Measurements from ENCODE around the gene ATP9A. TPM values are rescaled to one million over a fixed set of nuclear protein-coding genes. Genes with fewer than 3 reads are reported as not detected.

Gene ATP9A
- total and polyA plus RNA-seq, 2 of the 8 experiments (the other 6 are each of a cell fraction or from before 2014, with no cell fraction given), result 5.0 to 6.4 TPM

- Histone ChIP-seq H4K8ac (ENCODE audit: extremely low read depth, insufficient read depth, low read length) (no peak overlapping the region), H3K4me3 (ENCODE audit: extremely low read depth in 1 of 4, insufficient read depth in 2 of 4, low read depth in 3 of 4, low read length in 4 of 4) (no peak overlapping the region), H3K9ac (replicated peaks in 1 of 4; ENCODE audit: extremely low read depth in 1 of 4, low read depth in 3 of 4, low read length in 3 of 4) (no peak overlapping the region), H2BK12ac (ENCODE audit: low read depth, low read length) (no peak overlapping the region), H3K9me3 (ENCODE audit: insufficient read depth in 2 of 2, low read depth in 1 of 2, low read length in 1 of 2) (no peaks in the 10 kb centered on the region), H2BK5ac (ENCODE audit: low read depth, low read length) (no peak overlapping the region), H4K5ac (ENCODE audit: insufficient read length, low read depth, low read length) (no peak overlapping the region), H4K20me1 (replicated peaks in 1 of 2; ENCODE audit: control insufficient read depth in 1 of 2, insufficient read depth in 2 of 2, low read length in 2 of 2) (no peaks in the 10 kb centered on the region), H4K91ac (replicated peaks; ENCODE audit: insufficient read length, low read length) (no peak overlapping the region), H2BK120ac (replicated peaks; ENCODE audit: low read depth, low read length) (no peak overlapping the region), H3K4me1 (replicated peaks in 1 of 4; ENCODE audit: control insufficient read depth in 3 of 4, insufficient read depth in 4 of 4, low read length in 3 of 4) (no peaks in the 10 kb centered on the region), H3K56ac (replicated peaks; ENCODE audit: insufficient read length, low read depth, low read length) (no peak overlapping the region), H2BK15ac (ENCODE audit: low read length) (no peak overlapping the region), H3K79me2 (ENCODE audit: control insufficient read depth in 1 of 2, insufficient read depth in 2 of 2, low read length in 2 of 2) (no peaks in the 10 kb centered on the region), H3K36me3 (ENCODE audit: control insufficient read depth in 2 of 4, insufficient read depth in 4 of 4, low read length in 3 of 4) (no peaks in the 10 kb centered on the region), H3K14ac (ENCODE audit: insufficient read length) (no peak overlapping the region), H3K27me3 (replicated peaks in 1 of 4; ENCODE audit: control insufficient read depth in 3 of 4, extremely low read depth in 1 of 4, insufficient read depth in 3 of 4, low read length in 3 of 4) (no peaks in the 10 kb centered on the region; a peak in 2 of 7 replicates), H2AK5ac (ENCODE audit: low read depth, low read length) (no peak overlapping the region), H2BK20ac (ENCODE audit: low read length) (no peak overlapping the region), H3K4ac (replicated peaks; ENCODE audit: insufficient read length, low read depth, low read length) (no peak overlapping the region), H2AFZ (ENCODE audit: low read length) (no peak overlapping the region), H3K18ac (ENCODE audit: extremely low read depth, low read length) (no peak overlapping the region), H3K23ac (ENCODE audit: insufficient read length) (no peak overlapping the region), H3K79me1 (ENCODE audit: low read depth, low read length) (no peaks in the 10 kb centered on the region), H3K27ac (ENCODE audit: low read depth, low read length) (no peak overlapping the region), H3K23me2 (ENCODE audit: low read depth, low read length) (no peaks in the 10 kb centered on the region; the same call in 1 of the 2 replicates), H3K4me2 (ENCODE audit: insufficient read depth in 1 of 2, low read depth in 2 of 2, low read length in 2 of 2) (no peak overlapping the region)
- no peak for DNase-seq (ENCODE audit: low read depth in 1 of 2, low spot score in 2 of 2)
- POLR2A ChIA-PET (ENCODE audit: partially characterized antibody), result no interaction called here
- FAIRE-seq, result no peak
- no peak for TF ChIP-seq RFX5 (IDR thresholded peaks at IDR 0.05; ENCODE audit: borderline replicate concordance, low read depth, low read length)
- TF ChIP-seq TBP (IDR thresholded peaks at IDR 0.05; ENCODE audit: low read depth, low read length), result no peak
- TF ChIP-seq CEBPB (IDR thresholded peaks at IDR 0.05; ENCODE audit: low read depth, low read length), result no peak
- TF ChIP-seq SUZ12 (IDR thresholded peaks at IDR 0.05; ENCODE audit: low read length), result no peak
- no peak for TF ChIP-seq POU5F1 (IDR thresholded peaks at IDR 0.05; ENCODE audit: low read depth, low read length)
- TF ChIP-seq POLR2AphosphoS5 (IDR thresholded peaks at IDR 0.05; ENCODE audit: low read depth, low read length), result no peak
- TF ChIP-seq EZH2 (IDR thresholded peaks at IDR 0.05; ENCODE audit: low read depth, low read length, severe bottlenecking), result no peak
- CTCF ChIA-PET (ENCODE audit: partially characterized antibody), result interaction anchor here (1.3 kb wide), 1 partner anchor 13 kb away, joined by 4 read pairs; no protein-coding TSS in a partner anchor
Observed at GRCh38 chr20:51581571-51581970, 186.6 kb downstream of the ATP9A start.

Data from H1 (cell line).